Epithelial cell of proximal tubule (primary cell): ENCODE measurements around the gene PPP3CA. TPM values are rescaled to one million over a fixed set of nuclear protein-coding genes. Genes with fewer than 3 reads are reported as not detected.
A peak's percentile ranks its signal among the peaks of the same experiment; 100 is the strongest.

Experiments used
- DNase-seq: peaks from one replicate; pipeline ENCODE4 v3.0.0-alpha.2; 2011; ENCODE audit warnings: low read depth
- H3K4me3 ChIP-seq: 2 replicates; pipeline ENCODE4 v1.5.1; 2011; ENCODE audit warnings: low read depth, mild to moderate bottlenecking, low read length
- CTCF ChIP-seq: conservative IDR thresholded peaks from 2 replicates; pipeline ENCODE4 v1.5.1; 2012; ENCODE audit warnings: low read depth, mild to moderate bottlenecking, low read length
- total RNA-seq: library from RNA; depleted of rRNA; stranded (reverse); fragments of >200 nt; gene quantifications from 2 replicates; pipeline ENCODE4 v1.2.3, GENCODE V29; 2015

PPP3CA gene
- total RNA-seq, 1 donor from 2014 or later: 16.5 TPM

GRCh38 chr4:101039367-101039766 lies 308.0 kb downstream of the PPP3CA start:
- no peak for TF ChIP-seq CTCF

GRCh38 chr4:101037938-101038413 lies 309.4 kb downstream of the PPP3CA start:
- no peak for TF ChIP-seq CTCF
- no peak for DNase-seq
- no peak overlapping the region for H3K4me3 ChIP-seq

More at GRCh38 chr4:101039367-101039766, 308.0 kb downstream of the PPP3CA start:
- H3K4me3 ChIP-seq: no peak overlapping the region
- no peak for DNase-seq

- no peak for DNase-seq
- TF ChIP-seq CTCF: no peak
- no peak overlapping the region for H3K4me3 ChIP-seq
Observed at GRCh38 chr4:101037249-101037648, 310.1 kb downstream of the PPP3CA start.

- H3K4me3 ChIP-seq: no peak overlapping the region
- DNase-seq: no peak
- no peak for TF ChIP-seq CTCF
Observed at GRCh38 chr4:101035487-101035886, 311.8 kb downstream of the PPP3CA start.

GRCh38 chr4:101033986-101034385 lies 313.3 kb downstream of the PPP3CA start:
- H3K4me3 ChIP-seq: no peak overlapping the region
- peak; percentile 27 for TF ChIP-seq CTCF
- DNase-seq: no peak

GRCh38 chr4:101032541-101032940 lies 314.8 kb downstream of the PPP3CA start:
- no peak for DNase-seq
- no peak for TF ChIP-seq CTCF
- H3K4me3 ChIP-seq: no peak overlapping the region

GRCh38 chr4:101031971-101032370 lies 315.4 kb downstream of the PPP3CA start:
- no peak for TF ChIP-seq CTCF
- no peak for DNase-seq
- no peak overlapping the region for H3K4me3 ChIP-seq
